Testis (tissue), 2 donors: ENCODE data around the gene BMERB1.
"Not testable (repeated sequence)": the region's sequence is repeated elsewhere in the genome, so short reads cannot be mapped to it uniquely, and the experiment has no call there.

ENCODE experiments used
- CTCF ChIP-seq, 3 experiments: fragments of 450-650 bp in 2 of 3; fragments of 200-600 bp in 1 of 3; sonication (generic) in 1 of 3; IDR thresholded peaks; one replicate each; pipeline ENCODE4 v1.5.1; 2016 to 2019; ENCODE audit warnings: antibody characterized with exemption in 3 of 3, mild to moderate bottlenecking in 2 of 3, moderate library complexity in 1 of 3
- POLR2A ChIP-seq: fragments of 450-650 bp; IDR thresholded peaks from one replicate; pipeline ENCODE4 v1.6.1; 2017; ENCODE audit warnings: antibody characterized with exemption, mild to moderate bottlenecking, moderate library complexity

DNA sequence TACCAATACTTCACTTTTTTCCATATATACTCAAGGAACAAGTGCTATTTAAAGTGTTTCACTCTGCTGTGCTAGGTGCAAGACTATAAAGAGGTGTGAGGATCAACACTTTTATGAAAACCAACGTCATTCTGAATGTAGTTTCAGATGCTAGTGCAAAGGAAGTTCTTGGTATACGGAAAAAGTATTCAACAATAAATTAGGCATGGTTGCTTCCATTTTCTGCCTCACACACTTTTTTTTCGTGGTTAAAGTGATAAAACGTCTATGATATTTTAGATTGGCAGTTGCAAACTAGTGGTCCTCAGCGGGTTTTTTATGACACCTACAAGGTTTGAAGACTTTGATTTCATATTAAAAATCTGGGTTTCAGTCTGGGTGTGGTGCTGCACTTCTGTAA is 44.5 kb upstream of the BMERB1 start:
- not testable (repeated sequence) for TF ChIP-seq POLR2A; CTCF (IDR thresholded peaks at IDR 0.05)
